HCT116 (cell line): ENCODE data around the gene KCNIP4. TPM values are rescaled to one million over a fixed set of nuclear protein-coding genes. Genes with fewer than 3 reads are reported as not detected.

ENCODE experiments used
- ATAC-seq: fragments of 200-7000 bp; cut with Tn5 transposase; 2 replicates; pipeline ENCODE4 v1.9.1; 2020; ENCODE audit warnings: mild to moderate bottlenecking, moderate library complexity
- BruUV-seq: library from RNA; stranded (reverse); fragments of 400-500 nt; replicated peaks from 2 replicates; lab custom pipeline; 2021; lab: Mats Ljungman, UMichigan
- CTCF ChIA-PET: fragments of 300-600 bp; sonication (Branson Sonifier 250); formaldehyde crosslinking; loops from one replicate; lab custom pipeline; 2021; ENCODE audit warnings: antibody characterized with exemption; lab: Charles Lee
- POLR2A ChIA-PET: fragments of 300-600, 350-600 bp; sonication (Branson Sonifier 250); formaldehyde crosslinking; loops from one replicate; lab custom pipeline; 2021; ENCODE audit warnings: antibody characterized with exemption; lab: Charles Lee
- RAD21 ChIA-PET, 2 experiments: fragments of 300-600 bp; sonication (Branson Sonifier 250); formaldehyde crosslinking; loops; one replicate each; lab custom pipeline; 2023; ENCODE audit warnings: low total read pairs in 2 of 2; ENCODE audit not compliant: uncharacterized antibody in 2 of 2, unreplicated experiment in 2 of 2, low non-redundant PET in 1 of 2; lab: Charles Lee
- DNase-seq: peaks from one replicate; pipeline ENCODE4 v3.0.0-alpha.2; 2010; ENCODE audit warnings: low read depth, low spot score
- H2AFZ ChIP-seq: fragments of 200-600 bp; shearing (Covaris generic), sonication (generic); 2 replicates; pipeline ENCODE4 v1.6.1; 2017; ENCODE audit warnings: low read depth, mixed run types, mixed read lengths, antibody characterized with exemption, low read length; ENCODE audit not compliant: poor library complexity, severe bottlenecking
- H3K27ac ChIP-seq: 2 replicates; pipeline ENCODE4 v1.5.1; 2012; ENCODE audit warnings: low read depth, low read length
- H3K27me3 ChIP-seq: fragments of 200-600 bp; sonication (generic); 2 replicates; pipeline ENCODE4 v1.6.1; 2016; ENCODE audit warnings: mixed run types, low read length, mixed read lengths; ENCODE audit not compliant: insufficient read depth
- H3K36me3 ChIP-seq, 2 experiments: fragments of 200-500 bp in 1 of 2; fragments of 200-600 bp in 1 of 2; sonication (Bioruptor generic) in 1 of 2; sonication (generic) in 1 of 2; 2 replicates each; pipeline versions ENCODE4 v1.5.1 to v1.6.1; 2014 to 2016; ENCODE audit warnings: low read length in 2 of 2, inconsistent platforms in 1 of 2, mixed read lengths in 1 of 2, mixed run types in 1 of 2; ENCODE audit not compliant: insufficient read depth in 2 of 2, control insufficient read depth in 1 of 2
- H3K4me1 ChIP-seq, 2 experiments: fragments of 200-600 bp in 1 of 2; sonication (generic) in 1 of 2; 2 replicates each; pipeline versions ENCODE4 v1.5.1 to v1.6.1; 2012 to 2017; ENCODE audit warnings: low read length in 2 of 2, inconsistent platforms in 1 of 2, mild to moderate bottlenecking in 1 of 2, mixed read lengths in 1 of 2, mixed run types in 1 of 2, moderate library complexity in 1 of 2; ENCODE audit not compliant: insufficient read depth in 2 of 2, control insufficient read depth in 1 of 2
- H3K4me2 ChIP-seq: fragments of 200-600 bp; sonication (generic); 2 replicates; pipeline ENCODE4 v1.6.1; 2017; ENCODE audit warnings: mixed run types, low read length, mixed read lengths
- H3K4me3 ChIP-seq, 2 experiments: fragments of 200-600 bp in 1 of 2; sonication (generic) in 1 of 2; replicated peaks in 1 of 2; 2 replicates each; pipeline ENCODE4 v1.5.1; 2011 to 2016; ENCODE audit warnings: low read length in 2 of 2, control low read depth in 1 of 2, low read depth in 1 of 2, mild to moderate bottlenecking in 1 of 2, mixed read lengths in 1 of 2, mixed run types in 1 of 2
- H3K79me2 ChIP-seq: fragments of 200-600 bp; sonication (generic); 2 replicates; pipeline ENCODE4 v1.6.1; 2017; ENCODE audit warnings: mild to moderate bottlenecking, mixed run types, low read length, moderate library complexity, mixed read lengths; ENCODE audit not compliant: insufficient read depth
- H3K9ac ChIP-seq: fragments of 200-600 bp; sonication (generic); 2 replicates; pipeline ENCODE4 v1.6.1; 2016; ENCODE audit warnings: low read length, mixed read lengths
- H3K9me2 ChIP-seq: fragments of 200-600 bp; sonication (generic), shearing (Covaris generic); 2 replicates; pipeline ENCODE4 v1.6.1; 2017; ENCODE audit warnings: mixed run types, mild to moderate bottlenecking, moderate library complexity; ENCODE audit not compliant: insufficient read depth
- H3K9me3 ChIP-seq, 2 experiments: fragments of 200-500 bp in 1 of 2; fragments of 200-600 bp in 1 of 2; sonication (Bioruptor generic) in 1 of 2; sonication (generic) in 1 of 2; 2 replicates each; pipeline ENCODE4 v1.6.1; 2014 to 2017; ENCODE audit warnings: low read length in 2 of 2, mixed read lengths in 2 of 2, inconsistent platforms in 1 of 2, low read depth in 1 of 2, mild to moderate bottlenecking in 1 of 2, mixed run types in 1 of 2, moderate library complexity in 1 of 2; ENCODE audit not compliant: control insufficient read depth in 1 of 2, insufficient read depth in 1 of 2
- H4K20me1 ChIP-seq: fragments of 200-600 bp; sonication (generic), shearing (Covaris generic); 2 replicates; pipeline ENCODE4 v1.6.1; 2017; ENCODE audit warnings: mixed run types, mild to moderate bottlenecking, moderate library complexity; ENCODE audit not compliant: insufficient read depth
- ATF3 ChIP-seq: IDR thresholded peaks from 2 replicates; pipeline ENCODE4 v1.6.1; 2012
- EGR1 ChIP-seq: IDR thresholded peaks from 2 replicates; pipeline ENCODE4 v1.6.1; 2012; ENCODE audit warnings: low read depth
- EZH2phosphoT487 ChIP-seq: fragments of 200-600 bp; IDR thresholded peaks from 2 replicates; pipeline ENCODE4 v1.6.1; 2018; ENCODE audit warnings: antibody characterized with exemption, borderline replicate concordance
- FOSL1 ChIP-seq: IDR thresholded peaks from 2 replicates; pipeline ENCODE4 v1.6.1; 2012; ENCODE audit warnings: low read depth
- MAX ChIP-seq: IDR thresholded peaks from 2 replicates; pipeline ENCODE4 v1.6.1; 2012
- POLR2A ChIP-seq: IDR thresholded peaks from 2 replicates; pipeline ENCODE4 v1.7.0; 2011; ENCODE audit warnings: borderline replicate concordance; ENCODE audit not compliant: insufficient read depth, insufficient read length; ENCODE audit errors: extremely low read depth
- RAD21 ChIP-seq: IDR thresholded peaks from 2 replicates; pipeline ENCODE4 v1.6.1; 2012; ENCODE audit warnings: low read depth, mild to moderate bottlenecking
- SIN3A ChIP-seq: IDR thresholded peaks from 2 replicates; pipeline ENCODE4 v1.6.1; 2012; ENCODE audit warnings: low read depth
- SP1 ChIP-seq: IDR thresholded peaks from 2 replicates; pipeline ENCODE4 v1.6.1; 2012; ENCODE audit warnings: low read depth
- SRF ChIP-seq: IDR thresholded peaks from 2 replicates; pipeline ENCODE4 v1.6.1; 2012; ENCODE audit warnings: low read depth
- TCF7L2 ChIP-seq: IDR thresholded peaks from 2 replicates; pipeline ENCODE4 v1.7.0; 2011; ENCODE audit warnings: borderline replicate concordance, inconsistent platforms; ENCODE audit not compliant: insufficient read depth, insufficient read length; ENCODE audit errors: extremely low read depth
- ZBTB33 ChIP-seq: IDR thresholded peaks from 2 replicates; pipeline ENCODE4 v1.6.1; 2011; ENCODE audit warnings: mild to moderate bottlenecking, low read length, moderate library complexity; ENCODE audit not compliant: insufficient replicate concordance; ENCODE audit errors: extremely low read depth
- ZFX ChIP-seq: fragments of 450-650 bp; IDR thresholded peaks from 2 replicates; pipeline ENCODE4 v1.6.1; 2017
- ZNF274 ChIP-seq: fragments of 200-500 bp; sonication (Bioruptor generic); IDR thresholded peaks from 2 replicates; pipeline ENCODE4 v1.6.1; 2014; ENCODE audit warnings: mild to moderate bottlenecking, low read depth, low read length, inconsistent platforms
- intact Hi-C: fragments of 100-400 bp; cut with micrococcal nuclease; formaldehyde crosslinking; loops from 2 replicates; pipeline ENCODE4 v1.10.0; 2022
- total RNA-seq: library from RNA; stranded (reverse); gene quantifications from one replicate; pipeline ENCODE4 v1.2.1, GENCODE V29; 2021; ENCODE audit not compliant: unreplicated experiment

KCNIP4 gene
- total RNA-seq, 1 experiment from 2014 or later, result not detected

DNA sequence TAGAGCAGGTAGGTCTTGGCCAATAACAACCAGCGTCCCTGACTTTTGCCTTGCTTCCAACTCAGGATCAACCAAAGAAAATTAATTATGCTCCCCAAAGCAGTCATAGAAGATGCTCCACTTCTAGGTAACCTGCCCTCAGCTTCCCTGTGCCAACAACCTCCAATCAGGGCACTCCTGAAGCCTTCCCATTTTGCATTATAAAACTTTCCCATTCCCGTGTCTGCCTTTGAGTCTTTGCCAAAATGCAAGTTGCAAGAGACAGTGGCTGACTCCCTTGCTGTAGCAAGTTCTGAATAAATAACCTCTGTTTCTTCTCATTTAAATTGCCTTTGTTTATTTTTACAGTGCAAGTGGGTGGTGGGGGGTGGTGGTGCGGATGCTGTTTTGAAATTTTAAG is 830.3 kb downstream of the KCNIP4 start:
- no peak overlapping the region for H3K9ac ChIP-seq
- DNase-seq (no peak), ATAC-seq (no peak)
- CTCF ChIA-PET, result no interaction called here
- no peaks in the 10 kb centered on the region; the same call in 1 of the 2 replicates for H4K20me1 ChIP-seq
- TF ChIP-seq ZNF274 (no peak), SRF (no peak), ZBTB33 (no peak), RAD21 (no peak), FOSL1 (no peak), ZFX (no peak), POLR2A (no peak), TCF7L2 (no peak), SIN3A (no peak), EZH2phosphoT487 (no peak), EGR1 (no peak), MAX (no peak), SP1 (no peak), ATF3 (no peak)
- POLR2A ChIA-PET, result no interaction called here
- H2AFZ ChIP-seq, result no peak overlapping the region
- no peak overlapping the region for H3K4me2 ChIP-seq
- no TSS peak for BruUV-seq
- no peaks in the 10 kb centered on the region for H3K9me2 ChIP-seq
- no peak overlapping the region for H3K27ac ChIP-seq
- H3K4me3 ChIP-seq, result no peak overlapping the region
- intact Hi-C loops, result no loop called here
- RAD21 ChIA-PET, result no interaction called here
- no peaks in the 10 kb centered on the region for H3K27me3 ChIP-seq
- H3K9me3 ChIP-seq, result peaks cover 4 to 22% of the 10 kb centered on the region in 2 experiments; a peak in 2 of 4 replicates
- H3K79me2 ChIP-seq, result no peaks in the 10 kb centered on the region
- H3K4me1 ChIP-seq, result no peaks in the 10 kb centered on the region
- H3K36me3 ChIP-seq, result no peaks in the 10 kb centered on the region
